SH-SY5Y (cell line): Measurements from ENCODE around the gene GFPT2.

Source experiments
- GATA2 ChIP-seq: IDR thresholded peaks from 2 replicates; pipeline ENCODE4 v1.6.1; 2011; ENCODE audit warnings: mild to moderate bottlenecking, low read depth, low read length
- GATA3 ChIP-seq: IDR thresholded peaks from 2 replicates; pipeline ENCODE4 v1.6.1; 2011; ENCODE audit warnings: low read depth, mild to moderate bottlenecking, low read length, moderate library complexity

DNA sequence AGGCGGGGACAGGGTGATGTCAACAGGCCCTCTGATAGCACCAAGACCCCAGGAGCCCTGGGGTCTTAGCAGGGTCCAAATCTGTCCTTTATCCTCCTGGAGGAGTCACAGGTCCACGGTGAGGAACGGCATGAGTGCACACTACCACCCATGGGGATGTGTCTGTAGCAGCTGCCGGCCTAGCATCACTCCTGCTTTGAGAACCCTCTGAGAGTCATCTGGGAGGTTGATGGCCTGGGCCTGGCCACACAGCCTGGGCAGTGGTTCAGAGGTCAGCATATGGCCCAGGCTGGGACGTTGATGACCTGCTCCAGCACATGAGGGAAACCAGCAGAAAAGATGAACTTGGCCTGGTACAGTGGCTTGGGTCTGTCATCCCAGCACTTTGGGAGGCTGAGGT is 1.8 kb upstream of the GFPT2 start:
- TF ChIP-seq GATA3 (no peak), GATA2 (no peak)
